GM12878 (cell line): ENCODE results near the gene NLN. TPM values are rescaled to one million over a fixed set of nuclear protein-coding genes. Genes with fewer than 3 reads are reported as not detected.

Experiments
- ATAC-seq: fragments of 200-7000 bp; cut with Tn5 transposase; 3 replicates; pipeline ENCODE4 v1.9.1; 2020; ENCODE audit warnings: mild to moderate bottlenecking, moderate library complexity
- BruUV-seq: library from RNA; stranded (reverse); fragments of 400-500 nt; replicated peaks from 2 replicates; lab custom pipeline; 2021; lab: Mats Ljungman, UMichigan
- CTCF ChIA-PET: fragments of 300-600 bp; sonication (Branson Sonifier 250); formaldehyde crosslinking; extraction: SDS; loops from one replicate; lab custom pipeline; 2021; ENCODE audit warnings: inconsistent platforms; lab: Yijun Ruan, JAX
- POLR2A ChIA-PET: fragments of 350-600 bp; formaldehyde crosslinking; extraction: SDS; loops from one replicate; lab custom pipeline; 2021; ENCODE audit warnings: inconsistent platforms; lab: Charles Lee
- RAD21 ChIA-PET: fragments of 300-600 bp; sonication (Branson Sonifier 250); formaldehyde crosslinking; loops from one replicate; lab custom pipeline; 2023; ENCODE audit warnings: antibody characterized with exemption; ENCODE audit not compliant: unreplicated experiment; lab: Charles Lee
- SMC1A ChIA-PET: fragments of 300-600 bp; sonication (Branson Sonifier 250); formaldehyde crosslinking; loops from one replicate; lab custom pipeline; 2023; ENCODE audit not compliant: unreplicated experiment, uncharacterized antibody; lab: Charles Lee
- DNase-seq: peaks from one replicate; pipeline ENCODE4 v3.0.0-alpha.2; 2011; ENCODE audit warnings: low read depth, low spot score
- FAIRE-seq: peaks from 3 replicates; lab custom pipeline; 2011; peaks lifted over from hg19 to GRCh38; lab: Jason Lieb, UNC
- H2AFZ ChIP-seq: 2 replicates; pipeline ENCODE4 v1.6.0; 2011; ENCODE audit warnings: low read depth, low read length, control low read depth; ENCODE audit not compliant: control insufficient read depth
- H3K27ac ChIP-seq: 2 replicates; pipeline ENCODE4 v1.5.1; 2011; ENCODE audit warnings: control low read depth; ENCODE audit not compliant: control insufficient read depth, insufficient read depth
- H3K27me3 ChIP-seq, 2 experiments: replicated peaks in 1 of 2; 2 replicates each; pipeline versions ENCODE4 v1.6.0 to v1.6.1; 2011; ENCODE audit warnings: low read length in 1 of 2; ENCODE audit not compliant: control insufficient read depth in 2 of 2, insufficient read depth in 2 of 2
- H3K36me3 ChIP-seq, 2 experiments: 2 replicates each; pipeline ENCODE4 v1.5.1; 2011; ENCODE audit warnings: low read length in 1 of 2; ENCODE audit not compliant: control insufficient read depth in 2 of 2, insufficient read depth in 2 of 2
- H3K4me1 ChIP-seq: 2 replicates; pipeline ENCODE4 v1.6.1; 2011; ENCODE audit warnings: mild to moderate bottlenecking, low read length, moderate library complexity, mixed read lengths; ENCODE audit not compliant: control insufficient read depth, insufficient read depth
- H3K4me2 ChIP-seq: 2 replicates; pipeline ENCODE4 v1.6.0; 2011; ENCODE audit warnings: control low read depth; ENCODE audit not compliant: control insufficient read depth, insufficient read depth
- H3K4me3 ChIP-seq: fragments of 200-600 bp; sonication (generic); 2 replicates; pipeline ENCODE4 v1.5.1; 2016
- H3K79me2 ChIP-seq: 2 replicates; pipeline ENCODE4 v1.6.0; 2011; ENCODE audit warnings: low read length; ENCODE audit not compliant: control insufficient read depth, insufficient read depth
- H3K9ac ChIP-seq: 2 replicates; pipeline ENCODE4 v1.8.0; 2011; ENCODE audit warnings: low read length, control low read depth, mixed read lengths; ENCODE audit not compliant: control insufficient read depth, insufficient read depth
- H3K9me3 ChIP-seq: replicated peaks from 3 replicates; pipeline ENCODE4 v1.5.1; 2011; ENCODE audit warnings: mild to moderate bottlenecking, low read length; ENCODE audit not compliant: control insufficient read depth, insufficient read depth
- H4K20me1 ChIP-seq: 2 replicates; pipeline ENCODE4 v1.6.0; 2011; ENCODE audit not compliant: control insufficient read depth, insufficient read depth
- CBX5 ChIP-seq: sonication (generic); IDR thresholded peaks from 2 replicates; pipeline ENCODE4 v1.6.1; 2016; ENCODE audit warnings: low read depth, moderate library complexity, mild to moderate bottlenecking, inconsistent platforms
- JUNB ChIP-seq: IDR thresholded peaks from 2 replicates; pipeline ENCODE4 v1.6.1; 2016; ENCODE audit warnings: antibody characterized with exemption, mild to moderate bottlenecking
- RBBP5 ChIP-seq: fragments of 200-600 bp; sonication (generic); conservative IDR thresholded peaks from 2 replicates; pipeline ENCODE4 v1.6.1; 2016
- SPI1 ChIP-seq: IDR thresholded peaks from 2 replicates; pipeline ENCODE4 v1.6.1; 2011; ENCODE audit warnings: low read depth, mild to moderate bottlenecking, low read length, moderate library complexity, borderline replicate concordance; ENCODE audit not compliant: insufficient read depth
- TAF1 ChIP-seq: IDR thresholded peaks from 2 replicates; pipeline ENCODE4 v1.6.1; 2011; ENCODE audit warnings: mild to moderate bottlenecking, low read depth, low read length, borderline replicate concordance
- WGBS: methylation state at CpG from one replicate; pipeline ENCODE4 v1.1.6; 2016; ENCODE audit warnings: low lambda C conversion rate; ENCODE audit not compliant: insufficient replicate concordance, insufficient coverage; ENCODE audit errors: missing lambda C conversion rate; 5-methylcytosine and 5-hydroxymethylcytosine counted together
- in situ Hi-C: fragments of 300-500 bp; cut with MboI; formaldehyde crosslinking; loops from 9 replicates; pipeline ENCODE4 v1.14.3; 2018; ENCODE audit warnings: mixed read lengths
- intact Hi-C: fragments of 100-400 bp; cut with micrococcal nuclease; formaldehyde crosslinking; loops from one replicate; pipeline ENCODE4 v1.14.2; 2022; ENCODE audit not compliant: unreplicated experiment
- polyA plus RNA-seq, 11 experiments: library from polyadenylated mRNA; depleted of rRNA in 4 of 11; unstranded in 6 of 11; stranded (reverse) in 5 of 11; fragments of >200 nt; fragmentation: Nextera tagmentation in 4 of 11; fragmentation: Illumina TruSeq in 1 of 11; extraction: Ambion mirVana in 4 of 11; extraction: Trizol in 1 of 11; gene quantifications; 1 replicate in 1 of 11; 2 replicates in 10 of 11; pipeline versions ENCODE4 v1.2.1 to v1.2.3, GENCODE V29; 2011 to 2016; ENCODE audit warnings: inconsistent platforms in 2 of 11, missing spikeins in 2 of 11, low read depth in 1 of 11
- total RNA-seq, 4 experiments: library from RNA; depleted of rRNA in 3 of 4; stranded (reverse); fragments of >200 nt in 3 of 4; fragmentation: Illumina TruSeq in 1 of 4; extraction: Trizol in 1 of 4; gene quantifications; 2 replicates each; pipeline versions ENCODE4 v1.2.1 to v1.2.3, GENCODE V29; 2013 to 2021
- TF ChIP-seq, protein P1 (sequence below): fragments of 450-650 bp; IDR thresholded peaks from 2 replicates; pipeline ENCODE4 v1.6.1; 2016; ENCODE audit warnings: mild to moderate bottlenecking
- TF ChIP-seq, protein P2 (sequence below): fragments of 450-650 bp; IDR thresholded peaks from 2 replicates; pipeline ENCODE4 v1.6.1; 2016; ENCODE audit warnings: mild to moderate bottlenecking
- TF ChIP-seq, protein P3 (sequence below): fragments of 450-650 bp; IDR thresholded peaks from 2 replicates; pipeline ENCODE4 v1.6.1; 2017; ENCODE audit warnings: low read depth, mild to moderate bottlenecking, moderate library complexity

NLN gene
- total and polyA plus RNA-seq, 10 of the 15 experiments (the other 5 are each of a cell fraction or from before 2014, with no cell fraction given), result 6.8 to 56.9 (median 33.3) TPM

GRCh38 chr5:65721050-65721719 lies 820 bp upstream of the NLN start:
- in situ Hi-C loops, result no loop called here
- BruUV-seq, result no TSS peak
- Histone ChIP-seq H4K20me1 (no peaks in the 10 kb centered on the region), H3K4me2 (peak overlapping the region; percentile 85), H2AFZ (peak overlapping the region; percentile 93), H3K4me1 (0 out of 2 replicates have a peak, but pooled peaks cover 3% of the 10 kb centered on the region), H3K36me3 (no peaks in the 10 kb centered on the region), H3K27ac (peak overlapping the region; percentile 78), H3K9me3 (no peaks in the 10 kb centered on the region), H3K4me3 (peak overlapping the region; percentile 91), H3K79me2 (peaks cover 37% of the 10 kb centered on the region), H3K9ac (peak overlapping the region; percentile 83), H3K27me3 (no peaks in the 10 kb centered on the region)
- TF ChIP-seq TAF1, result no peak
- TF ChIP-seq CBX5, result no peak
- TF ChIP-seq SPI1, result 0 out of 2 replicates have a peak, but pooled peaks have one; percentile 12
- TF ChIP-seq, protein P1, sequence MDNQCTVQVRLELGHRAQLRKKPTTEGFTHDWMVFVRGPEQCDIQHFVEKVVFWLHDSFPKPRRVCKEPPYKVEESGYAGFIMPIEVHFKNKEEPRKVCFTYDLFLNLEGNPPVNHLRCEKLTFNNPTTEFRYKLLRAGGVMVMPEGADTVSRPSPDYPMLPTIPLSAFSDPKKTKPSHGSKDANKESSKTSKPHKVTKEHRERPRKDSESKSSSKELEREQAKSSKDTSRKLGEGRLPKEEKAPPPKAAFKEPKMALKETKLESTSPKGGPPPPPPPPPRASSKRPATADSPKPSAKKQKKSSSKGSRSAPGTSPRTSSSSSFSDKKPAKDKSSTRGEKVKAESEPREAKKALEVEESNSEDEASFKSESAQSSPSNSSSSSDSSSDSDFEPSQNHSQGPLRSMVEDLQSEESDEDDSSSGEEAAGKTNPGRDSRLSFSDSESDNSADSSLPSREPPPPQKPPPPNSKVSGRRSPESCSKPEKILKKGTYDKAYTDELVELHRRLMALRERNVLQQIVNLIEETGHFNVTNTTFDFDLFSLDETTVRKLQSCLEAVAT, result peak; percentile 57; the same call in 1 of the 2 replicates
- TF ChIP-seq, protein P2, sequence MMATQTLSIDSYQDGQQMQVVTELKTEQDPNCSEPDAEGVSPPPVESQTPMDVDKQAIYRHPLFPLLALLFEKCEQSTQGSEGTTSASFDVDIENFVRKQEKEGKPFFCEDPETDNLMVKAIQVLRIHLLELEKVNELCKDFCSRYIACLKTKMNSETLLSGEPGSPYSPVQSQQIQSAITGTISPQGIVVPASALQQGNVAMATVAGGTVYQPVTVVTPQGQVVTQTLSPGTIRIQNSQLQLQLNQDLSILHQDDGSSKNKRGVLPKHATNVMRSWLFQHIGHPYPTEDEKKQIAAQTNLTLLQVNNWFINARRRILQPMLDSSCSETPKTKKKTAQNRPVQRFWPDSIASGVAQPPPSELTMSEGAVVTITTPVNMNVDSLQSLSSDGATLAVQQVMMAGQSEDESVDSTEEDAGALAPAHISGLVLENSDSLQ, result 0 out of 2 replicates have a peak, but pooled peaks have one; percentile 12
- TF ChIP-seq JUNB, result peak; percentile 47
- TF ChIP-seq, protein P3, sequence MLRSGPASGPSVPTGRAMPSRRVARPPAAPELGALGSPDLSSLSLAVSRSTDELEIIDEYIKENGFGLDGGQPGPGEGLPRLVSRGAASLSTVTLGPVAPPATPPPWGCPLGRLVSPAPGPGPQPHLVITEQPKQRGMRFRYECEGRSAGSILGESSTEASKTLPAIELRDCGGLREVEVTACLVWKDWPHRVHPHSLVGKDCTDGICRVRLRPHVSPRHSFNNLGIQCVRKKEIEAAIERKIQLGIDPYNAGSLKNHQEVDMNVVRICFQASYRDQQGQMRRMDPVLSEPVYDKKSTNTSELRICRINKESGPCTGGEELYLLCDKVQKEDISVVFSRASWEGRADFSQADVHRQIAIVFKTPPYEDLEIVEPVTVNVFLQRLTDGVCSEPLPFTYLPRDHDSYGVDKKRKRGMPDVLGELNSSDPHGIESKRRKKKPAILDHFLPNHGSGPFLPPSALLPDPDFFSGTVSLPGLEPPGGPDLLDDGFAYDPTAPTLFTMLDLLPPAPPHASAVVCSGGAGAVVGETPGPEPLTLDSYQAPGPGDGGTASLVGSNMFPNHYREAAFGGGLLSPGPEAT, result peak; percentile 28; the same call in 1 of the 2 replicates
- TF ChIP-seq RBBP5, result no peak
- ChIA-PET SMC1A (interaction anchor here (0.5 to 1.6 kb wide), 8 partner anchors 10 to 450 kb away, joined by 3 to 5 read pairs (median 4); partner anchors contain the start of gene TRIM23), RAD21 (interaction anchor here (0.8 to 1.9 kb wide), 6 partner anchors 8 to 203 kb away, joined by 3 to 5 read pairs (median 3); partner anchors contain the start of gene TRIM23), CTCF (interaction anchor here (1.2 kb wide), 1 partner anchor 435 kb away, joined by 3 read pairs; no protein-coding TSS in a partner anchor), POLR2A (interaction anchor here (0.6 to 2.0 kb wide), 7 partner anchors 10 to 205 kb away, joined by 3 to 17 read pairs (median 3); partner anchors contain the start of gene ERBIN)
- ATAC-seq (peak; percentile 66), FAIRE-seq (no peak), DNase-seq (no peak)
- intact Hi-C loops, result loop anchor here (5.0 kb wide), 2 partner anchors 106 to 206 kb away; partner anchors contain the start of gene ERBIN
- WGBS, result under 1% methylated on average over 19 of the region's 19 CpGs
